Measurements from ENCODE around the gene ARHGEF16.
A peak's percentile ranks its signal among the peaks of the same experiment; 100 is the strongest.

ARHGEF16 gene

GRCh38 chr1:3453203-3453761, 1.2 kb upstream of the ARHGEF16 start:
- Histone ChIP-seq H3K36me3 (no peaks in the 10 kb centered on the region), H3K9me3 (ENCODE audit: severe bottlenecking) (no peaks in the 10 kb centered on the region), H3K4me3 (ENCODE audit: low read depth, low read length) (no peak overlapping the region), H3K27me3 (ENCODE audit: insufficient read depth, low read depth, severe bottlenecking) (no peaks in the 10 kb centered on the region), H3K27ac (peak overlapping the region; percentile 72; the same call in 1 of the 2 replicates)
- TF ChIP-seq, protein P1, sequence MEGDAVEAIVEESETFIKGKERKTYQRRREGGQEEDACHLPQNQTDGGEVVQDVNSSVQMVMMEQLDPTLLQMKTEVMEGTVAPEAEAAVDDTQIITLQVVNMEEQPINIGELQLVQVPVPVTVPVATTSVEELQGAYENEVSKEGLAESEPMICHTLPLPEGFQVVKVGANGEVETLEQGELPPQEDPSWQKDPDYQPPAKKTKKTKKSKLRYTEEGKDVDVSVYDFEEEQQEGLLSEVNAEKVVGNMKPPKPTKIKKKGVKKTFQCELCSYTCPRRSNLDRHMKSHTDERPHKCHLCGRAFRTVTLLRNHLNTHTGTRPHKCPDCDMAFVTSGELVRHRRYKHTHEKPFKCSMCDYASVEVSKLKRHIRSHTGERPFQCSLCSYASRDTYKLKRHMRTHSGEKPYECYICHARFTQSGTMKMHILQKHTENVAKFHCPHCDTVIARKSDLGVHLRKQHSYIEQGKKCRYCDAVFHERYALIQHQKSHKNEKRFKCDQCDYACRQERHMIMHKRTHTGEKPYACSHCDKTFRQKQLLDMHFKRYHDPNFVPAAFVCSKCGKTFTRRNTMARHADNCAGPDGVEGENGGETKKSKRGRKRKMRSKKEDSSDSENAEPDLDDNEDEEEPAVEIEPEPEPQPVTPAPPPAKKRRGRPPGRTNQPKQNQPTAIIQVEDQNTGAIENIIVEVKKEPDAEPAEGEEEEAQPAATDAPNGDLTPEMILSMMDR (IDR thresholded peaks at IDR 0.05; ENCODE audit: low read depth, low read length): peak; percentile 96
- peak; percentile 86 for DNase-seq

DNA sequence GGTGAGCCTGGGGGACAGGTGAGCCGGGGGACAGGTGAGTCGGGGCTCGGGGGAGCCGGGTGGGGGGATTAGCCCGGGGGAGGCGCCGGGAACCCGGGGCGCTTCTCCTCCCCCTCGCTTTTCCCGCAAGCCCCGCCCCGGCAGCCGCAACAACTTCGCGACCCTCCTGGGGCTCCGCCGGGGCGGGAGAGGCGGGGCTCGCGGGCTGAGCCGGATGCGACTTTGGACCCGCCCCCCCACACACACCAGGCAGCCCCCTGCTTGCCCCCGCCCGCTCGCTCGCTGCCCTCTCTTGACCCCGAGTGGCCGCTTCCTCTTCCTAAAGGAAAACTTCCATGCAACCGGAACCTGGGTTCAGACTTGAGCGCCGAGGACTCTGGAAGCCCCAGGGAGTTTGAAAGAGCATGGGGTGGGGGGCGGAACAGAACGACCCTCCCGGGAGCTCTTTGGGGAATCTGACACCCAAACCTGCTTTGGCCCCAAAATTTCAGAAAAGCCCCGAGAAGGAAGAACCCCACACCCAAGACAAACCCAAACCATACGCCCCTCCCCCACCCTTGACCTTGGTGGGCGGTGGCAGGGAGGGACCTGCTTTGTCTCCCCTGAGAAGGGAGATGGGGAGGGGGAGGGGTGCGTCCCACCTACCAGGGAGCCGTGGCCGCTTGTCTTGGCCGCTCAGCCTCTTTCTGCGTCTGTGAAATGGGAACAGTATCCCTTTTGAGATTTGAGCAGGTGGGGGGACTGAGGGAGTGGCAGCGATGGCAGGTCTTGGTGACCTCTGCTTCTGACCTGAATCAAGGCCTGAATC, 550 bp downstream of the ARHGEF16 start:
- Histone ChIP-seq H3K4me3 (ENCODE audit: low read depth, low read length) (peak overlapping the region; percentile 62), H3K9me3 (ENCODE audit: severe bottlenecking) (no peaks in the 10 kb centered on the region), H3K27me3 (ENCODE audit: insufficient read depth, low read depth, severe bottlenecking) (no peaks in the 10 kb centered on the region), H3K36me3 (no peaks in the 10 kb centered on the region; the same call in 1 of the 2 replicates), H3K27ac (peak overlapping the region; percentile 88)
- TF ChIP-seq, protein P1 (IDR thresholded peaks at IDR 0.05; ENCODE audit: low read depth, low read length): no peak
- peak; percentile 83 for DNase-seq

- H3K4me3 ChIP-seq (ENCODE audit: low read depth, low read length): no peak overlapping the region; the same call in 1 of the 2 replicates
Measured at GRCh38 chr1:3455670-3456448, 1.4 kb downstream of the ARHGEF16 start.

GRCh38 chr1:3456449-3456963, 2.0 kb downstream of the ARHGEF16 start:
- DNase-seq: no peak
- Histone ChIP-seq H3K9me3 (ENCODE audit: severe bottlenecking) (no peaks in the 10 kb centered on the region), H3K4me3 (ENCODE audit: low read depth, low read length) (no peak overlapping the region), H3K27ac (no peak overlapping the region), H3K27me3 (ENCODE audit: insufficient read depth, low read depth, severe bottlenecking) (no peaks in the 10 kb centered on the region), H3K36me3 (no peaks in the 10 kb centered on the region; the same call in 1 of the 2 replicates)
- TF ChIP-seq, protein P1 (IDR thresholded peaks at IDR 0.05; ENCODE audit: low read depth, low read length): no peak

More at GRCh38 chr1:3455670-3456448, 1.4 kb downstream of the ARHGEF16 start:
- Histone ChIP-seq H3K9me3 (ENCODE audit: severe bottlenecking) (no peaks in the 10 kb centered on the region), H3K27ac (peak overlapping the region; percentile 88), H3K36me3 (no peaks in the 10 kb centered on the region; the same call in 1 of the 2 replicates), H3K27me3 (ENCODE audit: insufficient read depth, low read depth, severe bottlenecking) (no peaks in the 10 kb centered on the region)
- TF ChIP-seq, protein P1 (IDR thresholded peaks at IDR 0.05; ENCODE audit: low read depth, low read length): no peak
- DNase-seq: no peak

GRCh38 chr1:3456964-3457909, 2.8 kb downstream of the ARHGEF16 start:
- H3K4me3 ChIP-seq (ENCODE audit: low read depth, low read length): no peak overlapping the region
- no peaks in the 10 kb centered on the region for H3K9me3 ChIP-seq (ENCODE audit: severe bottlenecking)
- H3K27ac ChIP-seq: no peak overlapping the region; the same call in 1 of the 2 replicates
- no peak for DNase-seq
- no peaks in the 10 kb centered on the region for H3K27me3 ChIP-seq (ENCODE audit: insufficient read depth, low read depth, severe bottlenecking)
- H3K36me3 ChIP-seq: no peaks in the 10 kb centered on the region; the same call in 1 of the 2 replicates
- TF ChIP-seq, protein P1 (IDR thresholded peaks at IDR 0.05; ENCODE audit: low read depth, low read length): peak; percentile 23; the same call in 1 of the 2 replicates
